Esophagus squamous epithelium (tissue), 4 donors: ENCODE results near the gene OVAAL.

Experiments
- POLR2A ChIP-seq, 4 donors: fragments of 450-650 bp; IDR thresholded peaks; one replicate each; pipeline ENCODE4 v1.6.1; 2017; ENCODE audit warnings: antibody characterized with exemption in 4 of 4, mild to moderate bottlenecking in 4 of 4, moderate library complexity in 3 of 4
- TF ChIP-seq, protein P1 (sequence below), 6 experiments: fragments of 450-650 bp in 4 of 6; fragments of 200-600 bp in 2 of 6; sonication (generic) in 2 of 6; IDR thresholded peaks; one replicate each; pipeline ENCODE4 v1.5.1; 2016 to 2019; ENCODE audit warnings: antibody characterized with exemption in 6 of 6, mild to moderate bottlenecking in 4 of 6, moderate library complexity in 4 of 6

- TF ChIP-seq, protein P1, sequence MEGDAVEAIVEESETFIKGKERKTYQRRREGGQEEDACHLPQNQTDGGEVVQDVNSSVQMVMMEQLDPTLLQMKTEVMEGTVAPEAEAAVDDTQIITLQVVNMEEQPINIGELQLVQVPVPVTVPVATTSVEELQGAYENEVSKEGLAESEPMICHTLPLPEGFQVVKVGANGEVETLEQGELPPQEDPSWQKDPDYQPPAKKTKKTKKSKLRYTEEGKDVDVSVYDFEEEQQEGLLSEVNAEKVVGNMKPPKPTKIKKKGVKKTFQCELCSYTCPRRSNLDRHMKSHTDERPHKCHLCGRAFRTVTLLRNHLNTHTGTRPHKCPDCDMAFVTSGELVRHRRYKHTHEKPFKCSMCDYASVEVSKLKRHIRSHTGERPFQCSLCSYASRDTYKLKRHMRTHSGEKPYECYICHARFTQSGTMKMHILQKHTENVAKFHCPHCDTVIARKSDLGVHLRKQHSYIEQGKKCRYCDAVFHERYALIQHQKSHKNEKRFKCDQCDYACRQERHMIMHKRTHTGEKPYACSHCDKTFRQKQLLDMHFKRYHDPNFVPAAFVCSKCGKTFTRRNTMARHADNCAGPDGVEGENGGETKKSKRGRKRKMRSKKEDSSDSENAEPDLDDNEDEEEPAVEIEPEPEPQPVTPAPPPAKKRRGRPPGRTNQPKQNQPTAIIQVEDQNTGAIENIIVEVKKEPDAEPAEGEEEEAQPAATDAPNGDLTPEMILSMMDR (IDR thresholded peaks at IDR 0.05), result no peak
- no peak for TF ChIP-seq POLR2A (IDR thresholded peaks at IDR 0.05)
These were observed 22.9 kb downstream of the OVAAL start for GRCh38 chr1:180581635-180582039.
